Measurements from ENCODE around the gene FNIP1.

GRCh38 chr5:131771692-131772091 is 25.1 kb downstream of the FNIP1 start:
- no peak for TF ChIP-seq YY1 (IDR thresholded peaks at IDR 0.05; ENCODE audit: low read depth)
- no peak for TF ChIP-seq REST (IDR thresholded peaks at IDR 0.05; ENCODE audit: low read depth)
- TF ChIP-seq MAX (IDR thresholded peaks at IDR 0.05): no peak
- no peak for TF ChIP-seq CREB1 (IDR thresholded peaks at IDR 0.05; ENCODE audit: low read depth)
- no peak for TF ChIP-seq USF1 (IDR thresholded peaks at IDR 0.05)
- TF ChIP-seq RAD21 (IDR thresholded peaks at IDR 0.05; ENCODE audit: low read depth): no peak
- TF ChIP-seq NFIC (IDR thresholded peaks at IDR 0.05): no peak
- no peak for TF ChIP-seq EGR1 (IDR thresholded peaks at IDR 0.05)
- TF ChIP-seq FOXM1 (IDR thresholded peaks at IDR 0.05; ENCODE audit: borderline replicate concordance, low read depth): no peak
- no peak for TF ChIP-seq TAF1 (IDR thresholded peaks at IDR 0.05; ENCODE audit: low read depth)
- TF ChIP-seq CEBPB (IDR thresholded peaks at IDR 0.05): no peak
- TF ChIP-seq EP300 (IDR thresholded peaks at IDR 0.05; ENCODE audit: borderline replicate concordance): no peak
- TF ChIP-seq TEAD4 (IDR thresholded peaks at IDR 0.05): no peak
- TF ChIP-seq TCF12 (IDR thresholded peaks at IDR 0.05; ENCODE audit: low read depth): no peak
